HG03457 (cell line): ENCODE results near the gene LZTS3.
"Not testable (repeated sequence)": the region's sequence is repeated elsewhere in the genome, so short reads cannot be mapped to it uniquely, and the experiment has no call there.

Experiments
- ATAC-seq: cut with Tn5 transposase; IDR thresholded peaks from one replicate; pipeline ENCODE4 v1.9.1; 2021; ENCODE audit warnings: moderate number of reproducible peaks; ENCODE audit not compliant: unreplicated experiment

Gene LZTS3

DNA sequence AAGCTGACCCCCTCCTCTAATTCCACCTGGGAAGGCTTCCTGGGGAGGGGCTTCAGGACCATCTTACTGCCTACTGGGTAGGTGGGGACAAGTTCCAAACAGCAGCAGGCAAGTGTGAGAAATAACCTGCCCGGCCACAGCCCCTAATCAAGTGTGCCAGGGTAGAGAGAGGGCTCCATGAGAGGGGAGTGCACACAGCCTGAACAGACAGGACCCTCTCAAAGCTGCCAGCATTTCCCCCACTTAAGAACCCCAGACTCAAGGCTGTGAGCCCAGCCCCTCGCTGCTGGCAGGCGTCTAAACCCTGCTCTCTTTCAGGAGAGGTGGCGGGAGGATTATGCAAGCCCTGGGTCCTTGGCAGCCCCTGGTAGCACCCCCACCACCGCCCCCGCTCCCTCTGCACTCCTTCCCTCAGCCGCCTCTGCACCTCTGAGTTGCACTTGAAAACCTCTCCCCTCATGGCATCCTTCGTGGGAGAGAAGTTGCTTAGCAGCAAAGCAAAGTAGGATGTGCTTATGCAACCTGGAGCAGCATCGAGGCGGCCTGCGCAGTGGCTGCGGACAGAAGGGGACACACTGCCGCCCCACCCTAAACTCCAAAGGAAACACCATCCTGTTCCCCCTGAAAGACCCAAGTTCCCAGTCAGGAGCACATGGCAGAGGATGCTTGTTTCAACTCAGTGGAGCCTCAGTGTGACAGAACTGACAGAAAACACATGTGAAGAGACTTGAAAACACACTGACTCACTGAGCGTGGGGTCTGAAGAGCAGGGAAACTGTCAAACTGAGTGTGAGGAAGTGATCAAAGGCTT is 20.7 kb upstream of the LZTS3 start:
- no peak for ATAC-seq

DNA sequence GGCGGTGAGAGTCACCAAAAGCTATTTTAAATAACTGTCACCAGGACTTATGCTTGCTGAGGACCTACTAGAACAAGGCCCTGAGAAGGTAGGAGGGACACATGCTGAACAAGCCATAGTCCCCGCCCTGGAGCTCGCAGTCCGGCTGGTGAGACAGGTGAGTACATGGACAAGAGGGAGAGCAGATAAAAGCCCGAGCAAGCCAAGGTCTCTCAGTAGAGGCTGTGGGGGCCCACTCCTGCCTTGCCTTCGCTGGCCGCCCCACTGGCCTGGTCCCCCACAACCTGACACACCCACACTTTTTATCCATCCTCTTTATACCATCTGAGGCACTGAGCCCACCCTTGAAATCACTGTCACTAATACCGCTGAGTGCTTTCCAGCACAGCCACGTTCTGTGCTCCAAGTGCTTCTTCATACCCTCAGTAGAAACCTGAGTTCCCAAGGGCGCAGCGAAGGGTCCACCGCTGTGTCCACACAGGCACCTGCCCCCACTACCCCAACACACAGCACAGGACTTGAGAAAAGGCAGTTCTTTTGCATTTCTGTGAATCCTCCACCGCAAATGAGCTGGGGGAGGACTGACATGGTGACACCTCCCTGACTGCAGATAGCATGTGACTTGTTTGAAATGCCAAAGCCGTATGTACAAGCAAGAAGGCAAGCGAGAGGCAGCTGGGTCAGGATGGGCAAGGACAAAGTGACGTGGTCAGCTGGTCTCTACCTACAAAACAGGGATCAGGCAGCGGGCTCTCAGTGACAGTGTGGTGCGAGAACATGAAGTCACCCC is 19.1 kb upstream of the LZTS3 start:
- no peak for ATAC-seq

- ATAC-seq, result no peak
Measured at GRCh38 chr20:3190681-3191111, 17.3 kb upstream of the LZTS3 start.

GRCh38 chr20:3189561-3190131 is 16.3 kb upstream of the LZTS3 start:
- no peak for ATAC-seq

DNA sequence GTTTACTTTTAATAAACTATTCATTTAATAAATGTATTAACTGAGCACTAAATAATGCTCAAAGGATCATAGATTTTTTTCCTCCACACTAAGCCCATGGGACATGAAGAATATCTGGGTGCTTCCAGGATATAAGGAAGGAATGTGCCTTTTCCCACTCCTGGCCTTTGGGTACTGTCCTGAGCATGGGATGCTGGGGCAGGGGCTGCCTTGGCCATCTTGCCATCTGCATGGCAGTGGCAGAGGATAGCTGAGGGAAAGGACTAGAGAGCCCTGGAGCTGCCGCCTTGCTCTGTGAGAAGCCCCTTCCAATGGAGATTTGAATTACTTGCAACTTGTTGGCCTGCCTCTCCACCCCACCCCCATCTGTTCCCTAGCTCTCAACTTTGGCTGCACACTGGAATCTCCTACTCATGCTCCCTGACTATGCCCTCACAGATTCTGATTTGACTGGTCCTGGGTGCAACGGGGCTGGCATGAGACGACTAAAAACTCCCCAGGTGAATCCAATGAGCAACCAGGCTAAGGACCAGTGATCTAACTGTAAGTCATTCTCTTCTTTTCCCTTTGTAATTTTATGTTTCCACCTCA is 15.6 kb upstream of the LZTS3 start:
- no peak for ATAC-seq

- ATAC-seq, result not testable (repeated sequence)
Measured at GRCh38 chr20:3187861-3188260, 14.5 kb upstream of the LZTS3 start.

DNA sequence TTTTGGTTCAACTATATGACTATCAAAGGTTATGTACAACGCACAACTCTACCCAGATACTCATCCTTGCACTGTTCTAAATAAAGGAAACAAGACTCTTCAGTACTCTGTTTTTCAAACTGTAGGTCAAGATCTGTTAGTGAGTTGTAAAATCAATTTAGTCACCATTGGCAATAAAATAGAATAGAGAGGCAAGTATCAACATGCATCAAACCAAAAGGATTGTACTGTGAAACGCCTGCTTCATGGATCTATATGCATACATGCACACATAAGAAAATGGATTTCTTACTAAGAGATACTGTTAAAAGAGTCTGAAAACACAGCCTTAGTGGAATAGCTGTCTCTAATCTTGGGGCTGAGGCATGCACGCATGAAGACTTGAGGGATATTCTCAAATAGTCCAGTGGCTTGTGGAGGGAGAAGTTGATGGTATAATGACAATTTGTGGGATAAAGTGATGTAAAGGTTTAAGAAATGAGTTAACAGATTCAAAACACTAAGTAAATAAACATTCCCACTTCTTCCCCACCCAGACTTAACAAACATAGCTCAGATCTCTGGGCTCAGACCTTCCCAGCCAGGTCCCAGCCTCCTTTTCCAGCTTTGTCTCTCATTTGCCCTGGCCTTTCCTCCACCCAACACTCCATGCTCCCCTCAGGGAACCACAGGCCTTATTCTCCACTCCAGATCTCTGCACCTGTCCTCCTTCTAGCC is 10.7 kb upstream of the LZTS3 start:
- no peak for ATAC-seq

DNA sequence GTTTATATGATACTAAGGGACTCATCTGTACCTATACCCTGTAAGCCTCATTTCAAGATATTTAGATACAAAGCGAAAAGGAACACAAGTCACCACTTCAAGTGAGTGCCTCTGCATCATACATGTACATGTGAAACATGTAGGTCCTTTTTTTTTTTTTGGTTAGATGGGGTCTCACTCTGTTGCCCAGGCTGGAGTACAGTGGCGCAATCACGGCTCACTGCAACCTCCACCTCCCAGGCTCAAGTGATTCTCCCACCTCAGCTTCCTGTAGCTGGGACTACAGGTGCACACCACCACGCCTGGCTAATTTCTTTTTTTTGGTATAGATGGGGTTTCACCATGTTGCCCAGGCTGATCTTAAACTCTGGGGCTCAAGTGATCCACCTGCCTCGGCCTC is 9.1 kb upstream of the LZTS3 start:
- not testable (repeated sequence) for ATAC-seq

- no peak for ATAC-seq
Measured at GRCh38 chr20:3181270-3181669, 7.9 kb upstream of the LZTS3 start.

DNA sequence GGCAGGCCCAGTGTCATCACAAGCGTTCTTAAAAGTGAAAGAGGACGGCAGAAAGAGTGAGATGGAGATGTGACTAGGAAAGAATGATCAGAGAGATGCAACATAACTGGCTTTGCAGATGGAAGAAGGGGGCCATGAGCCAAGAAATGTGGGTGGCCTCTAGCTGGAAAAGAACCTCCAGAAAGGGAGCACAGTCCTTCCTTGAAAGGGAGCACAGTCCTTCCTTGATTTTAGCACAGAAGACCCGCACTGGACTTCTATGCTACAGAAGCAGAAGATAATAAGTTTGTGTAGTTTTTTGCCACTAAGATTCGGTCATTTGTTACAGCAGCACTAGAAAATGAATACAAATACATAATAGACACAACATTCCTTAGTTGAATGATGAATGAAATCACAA is 7.0 kb upstream of the LZTS3 start:
- no peak for ATAC-seq

DNA sequence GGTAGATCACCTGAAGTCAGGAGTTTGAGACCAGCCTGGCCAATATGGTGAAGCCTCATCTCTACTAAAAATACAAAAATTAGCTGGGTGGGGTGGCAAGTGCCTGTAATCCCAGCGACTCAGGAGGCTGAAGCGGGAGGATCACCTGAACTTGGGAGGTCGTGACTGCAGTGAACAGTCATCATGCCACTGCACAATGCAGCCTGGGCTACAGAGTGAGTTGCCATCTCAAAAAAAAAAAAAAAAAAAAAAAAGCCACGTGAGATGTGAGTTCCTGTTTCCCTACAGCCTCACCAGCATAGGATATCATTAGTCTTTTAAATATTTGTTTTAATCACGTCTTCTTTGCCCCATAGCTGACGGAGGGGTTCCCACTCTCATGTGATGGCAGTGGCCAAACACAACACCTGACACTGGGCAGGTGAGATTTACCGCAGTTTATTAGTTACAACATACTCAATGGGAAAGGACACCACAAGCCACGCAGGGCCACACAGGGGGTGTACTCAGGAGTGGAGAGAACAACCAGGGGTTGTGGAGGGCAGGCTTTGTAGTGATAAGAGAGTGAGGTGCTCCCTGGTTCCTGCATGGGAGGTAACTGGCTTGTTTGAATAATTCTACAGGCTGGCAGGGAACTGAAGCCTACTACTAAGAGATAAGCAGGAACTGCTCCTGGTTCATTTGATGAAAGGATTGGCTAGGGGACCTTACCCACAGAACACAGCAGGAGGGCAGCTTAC is 4.6 kb upstream of the LZTS3 start:
- no peak for ATAC-seq

DNA sequence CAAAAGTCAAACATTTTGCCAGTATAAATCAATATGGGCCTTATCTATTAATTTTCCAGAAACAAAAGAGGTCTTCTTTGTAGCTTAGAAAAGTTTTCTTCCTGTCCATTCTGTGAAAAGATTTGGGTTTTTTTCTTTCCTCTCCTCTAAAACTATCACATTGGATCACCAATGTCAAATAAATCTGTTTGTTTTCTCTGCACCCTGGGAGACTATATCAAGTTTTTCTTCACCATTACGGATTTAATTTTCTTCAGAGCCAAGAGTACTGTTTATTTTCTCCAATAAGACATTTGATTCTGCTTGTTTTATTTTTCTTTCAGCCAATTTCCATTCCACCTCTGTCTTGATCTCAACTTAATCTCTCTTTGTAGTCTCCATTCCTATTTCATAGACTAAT is 1.9 kb upstream of the LZTS3 start:
- no peak for ATAC-seq

DNA sequence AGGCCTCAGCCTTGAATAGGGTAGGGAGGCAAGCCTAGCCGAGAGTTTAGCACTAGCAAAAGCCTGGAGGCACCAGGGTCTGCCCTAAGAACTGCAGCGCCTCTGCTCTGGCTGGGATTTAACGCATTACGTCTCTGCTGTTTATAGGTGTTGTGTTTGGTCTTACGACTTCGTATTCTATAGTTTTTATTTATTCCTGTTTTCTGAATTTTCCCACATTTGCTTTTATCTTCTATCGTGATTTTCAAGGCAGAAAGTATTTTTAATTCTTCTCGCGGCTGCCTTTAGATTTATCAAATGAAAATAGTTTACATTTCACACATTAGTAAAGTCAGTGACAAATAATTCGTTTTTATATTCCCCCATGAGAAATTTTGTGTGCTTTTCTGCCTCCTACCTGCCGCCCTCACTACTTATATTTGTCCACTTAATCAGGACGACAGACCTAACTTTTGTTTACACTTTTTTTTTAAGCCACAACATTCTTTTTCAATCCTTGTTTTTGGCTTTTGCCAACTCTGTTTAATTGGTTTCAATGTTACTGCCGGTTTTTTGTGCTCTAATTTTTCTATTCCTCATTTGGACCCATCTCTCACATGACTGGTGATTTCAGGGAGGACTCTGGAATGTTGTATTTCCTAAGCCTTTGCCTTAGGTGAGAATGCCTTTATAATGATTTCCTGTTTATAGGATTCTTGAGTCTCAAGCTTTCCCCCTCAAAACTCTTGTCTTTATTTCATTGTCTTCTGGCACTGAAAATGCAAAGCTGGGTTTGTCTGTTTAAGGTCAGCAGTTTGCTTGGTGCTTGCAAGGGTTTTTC is 1.3 kb upstream of the LZTS3 start:
- no peak for ATAC-seq

DNA sequence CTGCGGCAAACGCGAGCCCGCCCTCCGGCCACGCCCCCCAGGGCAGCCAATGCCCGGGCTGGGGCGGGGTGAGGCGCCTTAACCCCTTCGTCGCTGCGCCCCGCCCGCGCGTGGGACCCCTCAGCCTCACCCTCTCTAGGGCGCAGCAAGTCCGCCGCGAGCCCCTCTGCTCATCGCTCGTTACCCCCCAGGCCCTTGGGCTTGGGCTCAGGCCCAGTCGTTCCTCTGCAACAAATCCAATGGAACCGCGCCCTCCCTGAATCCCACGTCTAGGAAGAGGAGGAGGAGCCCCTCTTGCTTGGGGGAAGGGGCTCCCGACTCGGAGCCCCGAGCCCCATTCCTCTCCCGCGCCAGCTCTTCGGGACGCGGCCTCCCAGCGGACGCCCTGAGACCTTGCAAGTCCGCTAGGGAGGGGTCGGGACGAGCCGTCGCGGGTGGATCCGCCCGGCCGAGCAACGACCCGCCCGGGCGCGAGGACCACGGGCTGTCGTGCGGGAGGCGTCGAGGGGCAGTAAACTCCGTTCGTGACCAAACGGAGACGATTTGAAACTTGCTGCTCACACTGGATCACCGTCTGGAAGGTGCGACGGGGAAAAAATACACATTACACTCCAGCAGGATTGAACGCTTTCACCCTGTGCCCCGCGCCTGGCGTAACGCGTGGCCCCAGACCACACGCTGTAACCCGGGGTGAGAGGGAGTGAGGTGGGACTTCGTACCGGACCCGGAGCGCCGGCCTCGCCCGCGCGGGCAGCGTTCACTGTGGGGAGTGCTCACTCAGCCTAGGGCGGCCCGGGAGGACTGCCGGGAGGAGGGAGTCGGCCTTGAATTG is 477 bp upstream of the LZTS3 start:
- peak; percentile 16 for ATAC-seq

GRCh38 chr20:3172126-3172932 is 1.0 kb downstream of the LZTS3 start:
- no peak for ATAC-seq

DNA sequence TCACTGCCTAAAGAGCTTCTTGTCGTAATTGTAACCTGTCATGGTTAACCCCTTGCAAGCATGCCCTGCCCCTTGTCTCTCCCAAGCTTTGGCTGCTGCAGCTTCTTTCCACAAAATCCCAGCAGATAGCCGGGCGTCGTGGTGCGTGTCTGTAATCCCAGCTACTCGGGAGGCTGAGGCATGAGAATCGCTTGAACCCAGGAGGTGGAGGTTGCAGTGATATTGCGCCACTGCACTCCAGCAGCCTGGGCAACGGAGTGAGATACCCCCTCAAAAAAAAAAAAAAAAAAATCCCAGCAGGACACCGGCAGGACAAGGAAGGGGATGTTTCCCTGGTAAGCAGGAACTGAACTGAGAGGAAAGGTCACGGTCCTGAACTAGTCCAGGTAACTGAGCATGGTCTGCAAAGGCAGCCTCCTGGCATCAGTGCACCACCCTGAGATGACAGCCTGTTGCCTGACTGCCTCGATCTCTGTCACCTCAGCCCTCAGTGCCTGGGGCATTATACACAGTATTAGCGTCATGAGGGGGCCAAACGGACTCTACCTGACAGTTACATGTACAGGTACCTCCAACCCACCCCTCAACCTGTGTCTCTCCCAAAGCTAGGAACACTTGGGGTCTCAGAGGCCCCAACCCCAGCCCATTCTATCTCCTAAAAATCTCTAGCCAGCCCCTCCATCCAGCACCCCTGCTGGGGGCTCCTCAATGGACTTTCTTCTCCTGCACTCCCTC is 1.8 kb downstream of the LZTS3 start:
- ATAC-seq, result no peak
